ENCODE results near the gene ADSL. TPM values are rescaled to one million over a fixed set of nuclear protein-coding genes. Genes with fewer than 3 reads are reported as not detected.

Gene ADSL
- polyA plus RNA-seq, 1 of the 3 experiments (the other 2 are of a cell fraction) = 79.7 TPM

DNA sequence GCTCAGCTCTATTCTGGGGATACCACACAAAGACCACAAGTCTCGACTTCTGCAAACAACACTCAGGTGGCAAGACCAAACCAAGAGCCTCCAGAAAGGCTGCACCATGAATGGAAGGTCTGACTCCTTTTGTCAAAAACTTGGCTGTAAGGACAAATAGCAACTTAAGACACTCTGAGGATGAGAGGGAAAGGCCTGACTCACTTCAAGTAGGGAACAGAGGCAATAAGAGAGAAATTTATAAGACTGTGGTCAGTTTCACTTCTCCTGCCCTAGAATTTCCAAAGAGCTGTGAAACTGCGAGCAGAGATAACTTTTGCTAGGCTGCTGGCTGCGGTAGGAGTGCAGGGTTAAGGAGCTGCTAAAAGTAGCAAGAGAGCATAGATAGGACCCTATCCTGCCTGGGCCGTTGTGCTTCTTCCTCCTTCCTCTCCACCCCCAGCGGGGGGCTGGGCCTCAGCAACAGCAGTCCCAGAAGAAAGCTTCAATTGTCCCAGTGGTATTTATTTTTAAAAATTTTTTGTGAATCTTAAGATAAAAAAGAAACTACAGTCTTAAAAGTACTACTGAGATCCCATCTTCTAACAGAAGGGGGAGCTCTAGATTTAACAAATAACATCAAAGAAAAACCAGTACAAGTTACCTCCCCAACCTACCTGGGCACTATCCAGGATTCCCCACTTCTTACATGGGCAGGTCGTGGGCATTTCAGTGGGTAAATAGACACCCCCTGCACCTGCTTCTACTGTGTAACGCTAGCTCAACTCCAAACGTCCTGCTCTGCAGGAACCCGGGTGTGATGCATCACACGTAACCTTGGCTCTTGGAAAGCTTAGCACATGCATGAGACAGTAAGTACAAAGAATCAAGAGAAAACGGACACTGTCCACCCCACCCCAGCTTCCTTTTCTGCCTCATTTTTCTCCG, 90.5 kb downstream of the ADSL start:
- ChIA-PET POLR2A (no interaction called here), CTCF (interaction anchor here (0.6 to 3.8 kb wide), 34 partner anchors 10 to 336 kb away, joined by 3 to 49 read pairs (median 4); partner anchors contain the start of gene MRTFA)
- Histone ChIP-seq H4K20me1 (ENCODE audit: insufficient read depth) (no peaks in the 10 kb centered on the region), H3K4me1 (ENCODE audit: control insufficient read depth in 1 of 2, insufficient read depth in 2 of 2, low read depth in 1 of 2, low read length in 1 of 2) (no peaks in the 10 kb centered on the region), H3K9me3 (no peaks in the 10 kb centered on the region), H3F3A (replicated peaks; ENCODE audit: insufficient read depth) (no peaks in the 10 kb centered on the region), H3K79me2 (ENCODE audit: insufficient read depth) (peaks cover 41% of the 10 kb centered on the region), H3K4me2 (no peak overlapping the region), H3K9ac (no peak overlapping the region), H3K27ac (ENCODE audit: low read depth in 2 of 2, low read length in 1 of 2) (peak overlapping the region in 1 of 2 experiments; percentile 46; a peak in 2 of 4 replicates), H2AFZ (ENCODE audit: low read depth) (no peak overlapping the region), H3K27me3 (ENCODE audit: insufficient read depth) (no peaks in the 10 kb centered on the region), H3K4me3 (ENCODE audit: low read depth in 2 of 2, low read length in 1 of 2) (no peak overlapping the region), H3K9me2 (no peaks in the 10 kb centered on the region), H3K36me3 (replicated peaks in 1 of 2; ENCODE audit: control insufficient read depth in 1 of 2, insufficient read depth in 2 of 2, low read length in 1 of 2) (no peaks in the 10 kb centered on the region)
- WGBS (ENCODE audit: low lambda C conversion rate) = 56% methylated on average over 10 of the region's 12 CpGs
- peak; percentile 39 for DNase-seq
- TF ChIP-seq SIN3A (IDR thresholded peaks at IDR 0.05; ENCODE audit: borderline replicate concordance, low read depth, low read length) (no peak), ZBTB33 (IDR thresholded peaks at IDR 0.05; ENCODE audit: borderline replicate concordance, low read depth) (no peak), ELF1 (IDR thresholded peaks at IDR 0.05) (no peak), YY1 (IDR thresholded peaks at IDR 0.05; ENCODE audit: low read depth) (no peak), FOSL2 (IDR thresholded peaks at IDR 0.05; ENCODE audit: borderline replicate concordance, low read depth) (no peak), TEAD4 (IDR thresholded peaks at IDR 0.05; ENCODE audit: borderline replicate concordance, insufficient read depth) (no peak), USF1 (IDR thresholded peaks at IDR 0.05; ENCODE audit: borderline replicate concordance, low read depth) (no peak), RAD21 (IDR thresholded peaks at IDR 0.05; ENCODE audit: low read length) (peak; percentile 60), RFX5 (IDR thresholded peaks at IDR 0.05; ENCODE audit: low read length) (no peak), CHD2 (IDR thresholded peaks at IDR 0.05; ENCODE audit: low read length, partially characterized antibody) (no peak), RXRA (IDR thresholded peaks at IDR 0.05; ENCODE audit: borderline replicate concordance, low read depth) (no peak), TCF12 (IDR thresholded peaks at IDR 0.05) (no peak), RCOR1 (IDR thresholded peaks at IDR 0.05; ENCODE audit: low read length) (no peak), SMC3 (IDR thresholded peaks at IDR 0.05; ENCODE audit: low read depth, low read length) (peak; percentile 33; the same call in 1 of the 2 replicates), PBX3 (IDR thresholded peaks at IDR 0.05) (no peak), IRF3 (IDR thresholded peaks at IDR 0.05; ENCODE audit: low read depth, low read length) (no peak), JUND (IDR thresholded peaks at IDR 0.05) (no peak), TAF1 (IDR thresholded peaks at IDR 0.05; ENCODE audit: borderline replicate concordance, low read depth, low read length) (no peak), FOXM1 (IDR thresholded peaks at IDR 0.05; ENCODE audit: low read depth) (no peak), USF2 (IDR thresholded peaks at IDR 0.05; ENCODE audit: borderline replicate concordance, low read depth, low read length) (no peak), NFIC (IDR thresholded peaks at IDR 0.05; ENCODE audit: borderline replicate concordance) (no peak), CTCF (IDR thresholded peaks at IDR 0.05) (peak; percentile 60)
- TF ChIP-seq, protein P1, sequence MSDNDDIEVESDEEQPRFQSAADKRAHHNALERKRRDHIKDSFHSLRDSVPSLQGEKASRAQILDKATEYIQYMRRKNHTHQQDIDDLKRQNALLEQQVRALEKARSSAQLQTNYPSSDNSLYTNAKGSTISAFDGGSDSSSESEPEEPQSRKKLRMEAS (IDR thresholded peaks at IDR 0.05; ENCODE audit: low read depth) = no peak

Measured in SK-N-SH (cell line).